ENCODE data around the gene RTTN. TPM values are rescaled to one million over a fixed set of nuclear protein-coding genes. Genes with fewer than 3 reads are reported as not detected.

The RTTN gene
- polyA plus RNA-seq, 3 donors, result 0.22 to 2.7 (median 0.25) TPM

DNA sequence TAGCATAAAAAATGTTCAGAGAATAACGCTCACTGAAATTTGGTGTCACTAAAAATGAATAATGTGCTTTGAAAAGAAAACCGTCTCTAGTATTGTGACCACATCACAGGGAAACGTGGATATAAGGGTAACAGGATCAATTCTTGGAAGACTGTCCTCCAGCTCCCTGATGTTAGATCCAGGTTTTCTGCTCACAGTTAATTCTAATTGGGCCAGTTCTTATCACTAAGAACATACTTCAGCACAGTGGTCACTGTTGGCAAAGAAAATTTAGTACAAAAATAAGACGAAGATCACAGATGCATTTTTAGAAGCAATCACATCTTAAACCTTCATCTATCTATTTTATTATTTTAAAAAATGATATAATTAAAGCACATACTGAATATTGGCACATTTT lies 200.8 kb downstream of the RTTN start:
- TF ChIP-seq, protein P1, sequence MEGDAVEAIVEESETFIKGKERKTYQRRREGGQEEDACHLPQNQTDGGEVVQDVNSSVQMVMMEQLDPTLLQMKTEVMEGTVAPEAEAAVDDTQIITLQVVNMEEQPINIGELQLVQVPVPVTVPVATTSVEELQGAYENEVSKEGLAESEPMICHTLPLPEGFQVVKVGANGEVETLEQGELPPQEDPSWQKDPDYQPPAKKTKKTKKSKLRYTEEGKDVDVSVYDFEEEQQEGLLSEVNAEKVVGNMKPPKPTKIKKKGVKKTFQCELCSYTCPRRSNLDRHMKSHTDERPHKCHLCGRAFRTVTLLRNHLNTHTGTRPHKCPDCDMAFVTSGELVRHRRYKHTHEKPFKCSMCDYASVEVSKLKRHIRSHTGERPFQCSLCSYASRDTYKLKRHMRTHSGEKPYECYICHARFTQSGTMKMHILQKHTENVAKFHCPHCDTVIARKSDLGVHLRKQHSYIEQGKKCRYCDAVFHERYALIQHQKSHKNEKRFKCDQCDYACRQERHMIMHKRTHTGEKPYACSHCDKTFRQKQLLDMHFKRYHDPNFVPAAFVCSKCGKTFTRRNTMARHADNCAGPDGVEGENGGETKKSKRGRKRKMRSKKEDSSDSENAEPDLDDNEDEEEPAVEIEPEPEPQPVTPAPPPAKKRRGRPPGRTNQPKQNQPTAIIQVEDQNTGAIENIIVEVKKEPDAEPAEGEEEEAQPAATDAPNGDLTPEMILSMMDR (IDR thresholded peaks at IDR 0.05), result no peak
- Mint-ChIP-seq H3K27me3 (ENCODE audit: low read depth in 3 of 3) (no peaks in the 10 kb centered on the region), H3K4me3 (no peak overlapping the region), H3K9me3 (peaks cover 0 to 2% (median 1%) of the 10 kb centered on the region in 7 donors), H3K4me1 (no peaks in the 10 kb centered on the region), H3K27ac (no peak overlapping the region), H3K36me3 (peaks cover 38 to 44% of the 10 kb centered on the region in 2 donors)
- H3K9me3 ChIP-seq (replicated peaks in 1 of 2; ENCODE audit: control insufficient read depth in 1 of 2, insufficient read depth in 1 of 2, low read length in 2 of 2), result no peaks in the 10 kb centered on the region
- H3K4me3 ChIP-seq (replicated peaks in 1 of 3; ENCODE audit: low read depth in 2 of 3, low read length in 3 of 3), result no peak overlapping the region
- no peaks in the 10 kb centered on the region for H3K79me2 ChIP-seq (ENCODE audit: insufficient read depth, low read length)
- no peak overlapping the region for H3K27ac ChIP-seq (ENCODE audit: low read depth in 1 of 2, low read length in 2 of 2)
- no peak overlapping the region for H3K9ac ChIP-seq (ENCODE audit: insufficient read depth, low read length, poor library complexity, severe bottlenecking)
- H2AFZ ChIP-seq (ENCODE audit: insufficient read depth, low read depth, low read length, poor library complexity, severe bottlenecking), result no peak overlapping the region
- DNase-seq, result no peak
- intact Hi-C loops (cut with micrococcal nuclease), result no loop called here
- no peak overlapping the region for H3K4me2 ChIP-seq (replicated peaks; ENCODE audit: extremely low read depth, low read length, poor library complexity, severe bottlenecking)
- 76% methylated on average over 2 of the region's 4 CpGs for WGBS (ENCODE audit: insufficient coverage)
- H3K27me3 ChIP-seq (ENCODE audit: control insufficient read depth in 2 of 2, insufficient read depth in 2 of 2, low read length in 2 of 2), result no peaks in the 10 kb centered on the region
- no peaks in the 10 kb centered on the region for H3K4me1 ChIP-seq (ENCODE audit: control insufficient read depth in 1 of 2, insufficient read depth in 2 of 2, low read length in 2 of 2)
- H4K20me1 ChIP-seq (ENCODE audit: insufficient read depth, low read length), result no peaks in the 10 kb centered on the region
- no peaks in the 10 kb centered on the region for H3K36me3 ChIP-seq (replicated peaks in 1 of 2; ENCODE audit: control insufficient read depth in 1 of 2, insufficient read depth in 2 of 2, low read length in 2 of 2)

DNA sequence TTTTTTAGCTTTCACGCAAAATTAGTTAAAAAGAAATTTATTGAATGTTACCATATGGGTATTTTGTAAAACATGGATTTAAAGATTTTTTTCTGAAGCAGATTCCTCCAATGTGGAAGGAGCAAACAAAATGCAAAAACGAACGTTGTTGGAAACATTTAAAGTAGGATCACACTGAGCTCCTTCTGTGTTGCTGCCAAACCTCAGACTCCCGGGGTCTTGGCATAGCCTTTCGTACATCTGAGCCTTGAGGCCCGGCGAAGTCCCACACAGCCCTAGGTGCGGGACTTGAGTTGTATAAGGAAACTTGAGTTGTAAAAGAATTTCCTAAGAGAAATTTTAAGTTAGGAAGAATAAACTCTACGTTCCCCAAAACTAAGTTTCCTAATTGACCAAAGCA lies 205.8 kb downstream of the RTTN start:
- H3K4me2 ChIP-seq (replicated peaks; ENCODE audit: extremely low read depth, low read length, poor library complexity, severe bottlenecking), result no peak overlapping the region
- no peaks in the 10 kb centered on the region for H3K27me3 ChIP-seq (ENCODE audit: control insufficient read depth in 2 of 2, insufficient read depth in 2 of 2, low read length in 2 of 2)
- no peak overlapping the region for H2AFZ ChIP-seq (ENCODE audit: insufficient read depth, low read depth, low read length, poor library complexity, severe bottlenecking)
- H3K79me2 ChIP-seq (ENCODE audit: insufficient read depth, low read length), result no peaks in the 10 kb centered on the region
- Mint-ChIP-seq H3K27ac (no peak overlapping the region), H3K36me3 (peaks cover 29 to 45% of the 10 kb centered on the region in 2 donors), H3K4me1 (no peaks in the 10 kb centered on the region), H3K4me3 (no peak overlapping the region), H3K27me3 (ENCODE audit: low read depth in 3 of 3) (no peaks in the 10 kb centered on the region), H3K9me3 (peaks cover 0 to 5% (median 0%) of the 10 kb centered on the region in 7 donors)
- no peaks in the 10 kb centered on the region for H4K20me1 ChIP-seq (ENCODE audit: insufficient read depth, low read length)
- DNase-seq, result no peak
- no peaks in the 10 kb centered on the region for H3K4me1 ChIP-seq (ENCODE audit: control insufficient read depth in 1 of 2, insufficient read depth in 2 of 2, low read length in 2 of 2)
- no peak overlapping the region for H3K27ac ChIP-seq (ENCODE audit: low read depth in 1 of 2, low read length in 2 of 2)
- intact Hi-C loops (cut with micrococcal nuclease), result no loop called here
- H3K4me3 ChIP-seq (replicated peaks in 1 of 3; ENCODE audit: low read depth in 2 of 3, low read length in 3 of 3), result no peak overlapping the region
- H3K9me3 ChIP-seq (replicated peaks in 1 of 2; ENCODE audit: control insufficient read depth in 1 of 2, insufficient read depth in 1 of 2, low read length in 2 of 2), result no peaks in the 10 kb centered on the region
- TF ChIP-seq, protein P1 (IDR thresholded peaks at IDR 0.05), result no peak
- 100% methylated on average over 2 of the region's 9 CpGs for WGBS (ENCODE audit: insufficient coverage)
- H3K9ac ChIP-seq (ENCODE audit: insufficient read depth, low read length, poor library complexity, severe bottlenecking), result no peak overlapping the region
- H3K36me3 ChIP-seq (replicated peaks in 1 of 2; ENCODE audit: control insufficient read depth in 1 of 2, insufficient read depth in 2 of 2, low read length in 2 of 2), result peaks cover 0 to 7% of the 10 kb centered on the region in 2 donors

All from CD14-positive monocyte (primary cell).